ENCODE measurements around the gene GOLT1A. TPM values are rescaled to one million over a fixed set of nuclear protein-coding genes. Genes with fewer than 3 reads are reported as not detected.

Gene GOLT1A
- total RNA-seq, 1 donor from 2014 or later, result not detected

DNA sequence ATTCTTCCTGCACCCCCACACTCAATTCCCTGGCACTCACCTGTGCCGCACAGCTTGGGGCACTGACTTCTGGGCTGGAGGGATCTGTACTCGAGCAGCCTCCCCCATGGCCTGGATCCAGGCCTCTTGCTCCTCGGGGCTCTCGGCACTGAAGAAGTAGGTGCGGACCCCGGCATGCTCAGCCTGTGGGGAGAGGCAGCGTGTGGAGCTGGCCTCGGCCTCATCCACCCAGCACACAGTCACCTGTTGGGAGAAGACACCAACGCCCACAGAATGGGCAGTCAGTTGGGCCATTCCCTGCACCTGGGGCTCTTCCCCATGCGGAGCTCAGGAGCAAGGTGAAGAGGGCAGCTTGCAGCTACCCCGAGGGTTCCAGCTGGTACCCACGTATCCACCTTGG, 47.5 kb upstream of the GOLT1A start:
- Mint-ChIP-seq H3K4me1 (peaks cover 34% of the 10 kb centered on the region), H3K36me3 (ENCODE audit: low read depth) (no peaks in the 10 kb centered on the region), H3K27me3 (ENCODE audit: low read depth) (no peaks in the 10 kb centered on the region), H3K9me3 (no peaks in the 10 kb centered on the region), H3K27ac (ENCODE audit: unreplicated experiment) (no peak overlapping the region), H3K4me3 (no peak overlapping the region)
- TF ChIP-seq CTCF (conservative IDR thresholded peaks at IDR 0.05), result no peak
- no peak for DNase-seq (ENCODE audit: low read depth, low spot score)

GRCh38 chr1:204260601-204261197, 46.9 kb upstream of the GOLT1A start:
- no peak for TF ChIP-seq CTCF (conservative IDR thresholded peaks at IDR 0.05)
- Mint-ChIP-seq H3K27ac (ENCODE audit: unreplicated experiment) (no peak overlapping the region), H3K4me1 (peaks cover 40% of the 10 kb centered on the region), H3K27me3 (ENCODE audit: low read depth) (no peaks in the 10 kb centered on the region), H3K4me3 (no peak overlapping the region), H3K9me3 (no peaks in the 10 kb centered on the region), H3K36me3 (ENCODE audit: low read depth) (no peaks in the 10 kb centered on the region)
- no peak for DNase-seq (ENCODE audit: low read depth, low spot score)

GRCh38 chr1:204259782-204260181, 46.0 kb upstream of the GOLT1A start:
- Mint-ChIP-seq H3K9me3 (no peaks in the 10 kb centered on the region), H3K4me3 (no peak overlapping the region), H3K4me1 (peaks cover 49% of the 10 kb centered on the region), H3K27me3 (ENCODE audit: low read depth) (no peaks in the 10 kb centered on the region), H3K36me3 (ENCODE audit: low read depth) (no peaks in the 10 kb centered on the region), H3K27ac (ENCODE audit: unreplicated experiment) (peak overlapping the region; percentile 79)
- DNase-seq (ENCODE audit: low read depth, low spot score), result no peak
- no peak for TF ChIP-seq CTCF (conservative IDR thresholded peaks at IDR 0.05)

- no peak for TF ChIP-seq CTCF (conservative IDR thresholded peaks at IDR 0.05)
- Mint-ChIP-seq H3K4me1 (peaks cover 54% of the 10 kb centered on the region), H3K27me3 (ENCODE audit: low read depth) (no peaks in the 10 kb centered on the region), H3K9me3 (no peaks in the 10 kb centered on the region), H3K27ac (ENCODE audit: unreplicated experiment) (no peak overlapping the region), H3K4me3 (no peak overlapping the region), H3K36me3 (ENCODE audit: low read depth) (no peaks in the 10 kb centered on the region)
- DNase-seq (ENCODE audit: low read depth, low spot score), result no peak
These were observed 45.4 kb upstream of the GOLT1A start for GRCh38 chr1:204259196-204259595.

DNA sequence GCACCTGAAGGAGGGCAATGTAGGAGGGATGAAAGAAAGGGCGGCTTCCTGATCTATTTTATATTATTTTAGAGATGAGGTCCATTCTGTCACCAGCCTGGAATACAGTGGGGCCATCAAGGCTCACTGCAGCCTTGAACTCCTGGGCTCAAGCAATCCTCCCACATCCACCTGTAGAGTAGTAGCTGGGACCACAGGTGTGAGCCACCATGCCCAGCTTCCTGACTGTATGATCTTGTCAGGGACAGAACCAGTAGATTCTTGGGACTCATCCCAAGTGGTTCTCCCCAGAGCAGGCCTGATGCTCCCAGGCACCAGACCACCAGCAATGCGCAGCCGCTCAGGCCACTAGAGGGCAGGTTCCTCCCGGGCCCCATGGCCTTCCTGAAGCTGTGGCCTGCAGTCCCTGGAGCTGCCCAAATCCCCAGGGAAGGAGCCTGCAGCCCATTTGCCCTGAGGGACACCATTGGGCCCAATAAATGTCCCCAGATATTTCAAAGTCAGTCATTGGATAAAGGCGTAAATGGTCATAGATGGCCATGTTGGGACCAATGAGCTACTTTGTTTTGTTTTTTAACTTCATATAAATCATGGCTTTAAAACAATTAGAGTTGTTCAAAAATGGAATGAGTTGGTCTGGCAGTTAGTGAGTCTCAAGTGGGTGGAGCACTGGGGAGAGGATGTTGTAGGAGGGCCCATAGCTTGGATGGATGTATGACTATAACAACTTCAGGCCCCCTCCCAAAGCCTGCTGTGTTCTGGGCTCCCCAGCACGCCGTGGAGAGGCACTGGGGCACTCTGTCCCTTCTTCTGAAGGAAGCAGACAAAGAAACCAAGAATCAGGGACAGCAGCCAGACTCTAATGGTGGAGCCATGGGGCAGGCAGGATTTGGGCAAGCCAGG, 44.7 kb upstream of the GOLT1A start:
- Mint-ChIP-seq H3K27ac (ENCODE audit: unreplicated experiment) (no peak overlapping the region), H3K9me3 (no peaks in the 10 kb centered on the region), H3K4me3 (peak overlapping the region; percentile 2), H3K36me3 (ENCODE audit: low read depth) (no peaks in the 10 kb centered on the region), H3K4me1 (peaks cover 48% of the 10 kb centered on the region), H3K27me3 (ENCODE audit: low read depth) (no peaks in the 10 kb centered on the region)
- peak; percentile 62 for DNase-seq (ENCODE audit: low read depth, low spot score)
- TF ChIP-seq CTCF (conservative IDR thresholded peaks at IDR 0.05), result peak; percentile 75
